H1 (cell line): Measurements from ENCODE around the gene RTL9. TPM values are rescaled to one million over a fixed set of nuclear protein-coding genes. Genes with fewer than 3 reads are reported as not detected.

ENCODE experiments used
- CHD1 ChIP-seq: IDR thresholded peaks from 2 replicates; pipeline ENCODE4 v1.6.1; 2012; ENCODE audit warnings: low read depth, low read length, improper control_type of control experiment
- MAFK ChIP-seq: IDR thresholded peaks from 2 replicates; pipeline ENCODE4 v1.6.1; 2012; ENCODE audit warnings: low read depth, mild to moderate bottlenecking, improper control_type of control experiment, low read length
- POLR2A ChIP-seq, 2 experiments: IDR thresholded peaks; 1 replicate in 1 of 2; 2 replicates in 1 of 2; pipeline ENCODE4 v1.6.1; 2011; ENCODE audit warnings: low read depth in 2 of 2, low read length in 2 of 2, mild to moderate bottlenecking in 2 of 2; ENCODE audit errors: control extremely low read depth in 1 of 2
- POU5F1 ChIP-seq: IDR thresholded peaks from 2 replicates; pipeline ENCODE4 v1.6.1; 2011; ENCODE audit warnings: low read depth, mild to moderate bottlenecking, low read length, moderate library complexity
- SRF ChIP-seq: IDR thresholded peaks from 2 replicates; pipeline ENCODE4 v1.6.1; 2011; ENCODE audit warnings: mild to moderate bottlenecking, low read depth, low read length, moderate library complexity
- TBP ChIP-seq: IDR thresholded peaks from 2 replicates; pipeline ENCODE4 v1.6.1; 2011; ENCODE audit warnings: low read depth, low read length, improper control_type of control experiment
- polyA plus RNA-seq, 7 experiments: library from polyadenylated mRNA; depleted of rRNA in 3 of 7; stranded (reverse) in 5 of 7; unstranded in 2 of 7; fragments of >200 nt in 5 of 7; fragments of 200-250 nt in 2 of 7; gene quantifications; 1 replicate in 5 of 7; 2 replicates in 1 of 7; 4 replicates in 1 of 7; pipeline versions ENCODE4 v1.2.1 to v1.2.3, GENCODE V29; 2011 to 2013; ENCODE audit warnings: missing spikeins in 2 of 7, mixed read lengths in 2 of 7
- total RNA-seq: library from RNA; stranded (reverse); fragmentation: NEBNext Ultra II Directional; extraction: Animal tissue kit (Norgen Biotek cat#: 25700); gene quantifications from 2 replicates; pipeline ENCODE4 v1.2.1, GENCODE V29; 2021

Gene RTL9
- total and polyA plus RNA-seq, 2 of the 8 experiments (the other 6 are each of a cell fraction or from before 2014, with no cell fraction given) = 0.09 to 0.20 TPM

DNA sequence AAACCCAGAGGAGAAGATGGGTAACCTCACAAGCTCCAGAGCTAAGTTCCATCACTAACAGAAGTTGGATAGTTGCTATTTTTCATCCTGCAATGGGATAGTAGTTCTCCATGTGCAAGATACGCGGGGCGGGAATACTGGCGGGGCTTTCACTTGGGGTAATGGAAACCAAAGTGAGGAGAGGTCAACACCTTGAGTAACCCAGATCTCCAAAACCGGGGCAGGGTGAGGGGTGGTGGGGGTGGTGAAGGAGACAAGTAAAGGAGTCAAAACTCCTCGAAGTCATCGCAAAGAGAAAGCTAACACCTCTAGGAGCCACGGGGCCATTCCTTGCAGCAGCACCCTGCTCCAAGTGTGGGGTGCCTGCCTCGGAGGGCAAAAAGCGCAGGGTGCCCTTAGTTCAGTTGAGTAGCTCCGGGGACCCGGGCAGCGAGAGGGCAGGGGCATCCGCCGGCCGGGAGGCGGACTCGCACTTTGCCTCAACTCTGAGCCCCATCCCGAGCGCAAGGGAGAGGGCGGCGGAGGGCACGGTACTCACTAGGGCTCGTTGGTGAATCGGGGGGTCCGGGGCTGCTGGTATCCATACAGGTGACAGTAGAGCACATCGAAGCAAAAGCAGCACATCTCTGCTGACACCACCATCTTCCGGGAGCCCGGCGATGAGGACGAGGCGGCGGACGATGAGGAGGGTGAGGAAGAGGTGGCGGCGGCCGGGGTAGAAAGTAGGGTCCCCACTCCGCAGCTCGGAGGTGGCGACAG, 41.4 kb upstream of the RTL9 start (continued):
- TF ChIP-seq TBP = no peak
- no peak for TF ChIP-seq POLR2A (IDR thresholded peaks at IDR 0.05; ENCODE audit: control extremely low read depth in 1 of 2, low read depth in 2 of 2, low read length in 2 of 2)
- no peak for TF ChIP-seq SRF
- no peak for TF ChIP-seq POU5F1
- no peak for TF ChIP-seq CHD1
- TF ChIP-seq MAFK = no peak
- TF ChIP-seq, all 59 proteins: peak for 2
